Measurements from ENCODE around the gene OXCT1.

Gene OXCT1

DNA sequence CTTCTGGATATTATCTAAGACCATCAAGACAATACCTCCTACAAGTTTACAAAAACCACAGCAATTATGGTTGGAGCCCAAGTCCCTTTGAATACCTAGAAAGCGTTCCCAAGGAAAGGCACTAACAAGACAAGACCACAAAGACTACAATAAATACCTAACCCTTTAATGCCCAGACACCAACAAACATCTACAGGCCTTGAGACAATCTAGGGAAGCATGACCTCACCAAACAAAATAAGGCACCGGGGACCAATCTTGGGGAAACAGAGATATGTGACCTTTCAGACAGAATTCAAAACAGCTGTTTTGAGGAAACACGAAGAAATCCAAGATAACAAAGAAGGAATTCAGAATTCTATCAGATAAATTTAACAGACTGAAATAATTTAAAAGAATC lies 37.8 kb downstream of the OXCT1 start:
- 99% methylated on average over 2 of the region's 3 CpGs for WGBS
- Histone ChIP-seq H2BK15ac (ENCODE audit: low read depth, poor library complexity, severe bottlenecking) (no peak overlapping the region), H3K27ac (ENCODE audit: low read length, poor library complexity, severe bottlenecking) (no peak overlapping the region), H4K8ac (ENCODE audit: low read length) (no peak overlapping the region), H3K4ac (ENCODE audit: low read depth in 1 of 2, low read length in 2 of 2) (no peak overlapping the region), H3K27me3 (ENCODE audit: control insufficient read depth in 1 of 2, insufficient read depth in 1 of 2, low read length in 2 of 2) (no peaks in the 10 kb centered on the region), H3K36me3 (ENCODE audit: control insufficient read depth in 1 of 2, insufficient read depth in 2 of 2, low read depth in 1 of 2, low read length in 2 of 2) (peaks cover 0 to 37% of the 10 kb centered on the region in 2 experiments), H4K91ac (ENCODE audit: low read length) (no peak overlapping the region), H3K9ac (ENCODE audit: low read length) (no peak overlapping the region), H2BK5ac (ENCODE audit: low read depth, low read length, poor library complexity, severe bottlenecking) (no peak overlapping the region), H3K4me2 (ENCODE audit: low read length, poor library complexity, severe bottlenecking) (no peak overlapping the region), H3K4me1 (ENCODE audit: control insufficient read depth, insufficient read depth, low read depth, low read length) (peaks cover 2% of the 10 kb centered on the region), H2AK5ac (ENCODE audit: low read length, severe bottlenecking) (no peak overlapping the region), H3K18ac (ENCODE audit: low read depth in 1 of 2, low read length in 2 of 2) (no peak overlapping the region), H3K9me3 (ENCODE audit: control insufficient read depth, low read length) (no peaks in the 10 kb centered on the region), H3K79me1 (replicated peaks; ENCODE audit: low read length, poor library complexity, severe bottlenecking) (peaks cover 2% of the 10 kb centered on the region), H2BK120ac (ENCODE audit: low read depth, low read length) (no peak overlapping the region), H2BK12ac (ENCODE audit: low read length in 2 of 2) (no peak overlapping the region), H3K14ac (ENCODE audit: low read length in 2 of 2) (no peak overlapping the region), H2AFZ (ENCODE audit: low read depth, low read length) (no peak overlapping the region), H3K4me3 (ENCODE audit: insufficient read depth in 1 of 2, low read depth in 1 of 2, low read length in 2 of 2) (no peak overlapping the region), H3K23ac (ENCODE audit: low read length in 2 of 2) (no peak overlapping the region)
- no peak for DNase-seq

DNA sequence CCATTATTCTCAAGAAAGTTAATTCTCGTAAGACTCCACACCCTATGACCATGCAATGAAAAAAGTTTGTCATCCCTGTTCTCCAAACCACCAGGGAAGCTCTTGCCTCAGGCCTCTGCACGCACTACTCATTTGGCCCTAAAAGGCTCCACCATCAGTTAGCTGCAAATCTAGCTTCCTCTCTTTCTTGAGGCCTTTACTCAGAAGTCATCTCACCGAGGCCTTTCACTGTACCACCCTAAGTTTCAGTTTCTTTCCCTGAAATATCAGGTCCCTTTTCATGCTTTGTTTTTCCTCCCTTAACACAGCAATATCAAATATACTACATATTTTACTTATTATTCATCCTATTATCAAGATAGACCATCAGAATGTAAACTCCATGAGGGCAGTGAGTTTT lies 39.1 kb downstream of the OXCT1 start:
- no peak overlapping the region for H2AFZ ChIP-seq (ENCODE audit: low read depth, low read length)
- H3K4me1 ChIP-seq (ENCODE audit: control insufficient read depth, insufficient read depth, low read depth, low read length), result no peaks in the 10 kb centered on the region
- 95% methylated on average over 3 of the region's 3 CpGs for WGBS
- no peak overlapping the region for H3K9ac ChIP-seq (ENCODE audit: low read length)
- no peak overlapping the region for H2BK15ac ChIP-seq (ENCODE audit: low read depth, poor library complexity, severe bottlenecking)
- H3K18ac ChIP-seq (ENCODE audit: low read depth in 1 of 2, low read length in 2 of 2), result no peak overlapping the region
- no peak overlapping the region for H3K4me3 ChIP-seq (ENCODE audit: insufficient read depth in 1 of 2, low read depth in 1 of 2, low read length in 2 of 2)
- no peak overlapping the region for H4K91ac ChIP-seq (ENCODE audit: low read length)
- H3K4ac ChIP-seq (ENCODE audit: low read depth in 1 of 2, low read length in 2 of 2), result no peak overlapping the region
- no peaks in the 10 kb centered on the region for H3K27me3 ChIP-seq (ENCODE audit: control insufficient read depth in 1 of 2, insufficient read depth in 1 of 2, low read length in 2 of 2)
- H3K27ac ChIP-seq (ENCODE audit: low read length, poor library complexity, severe bottlenecking), result no peak overlapping the region
- peaks cover 0 to 45% of the 10 kb centered on the region in 2 experiments for H3K36me3 ChIP-seq (ENCODE audit: control insufficient read depth in 1 of 2, insufficient read depth in 2 of 2, low read depth in 1 of 2, low read length in 2 of 2)
- H3K4me2 ChIP-seq (ENCODE audit: low read length, poor library complexity, severe bottlenecking), result no peak overlapping the region
- H2BK120ac ChIP-seq (ENCODE audit: low read depth, low read length), result peak overlapping the region; percentile 34
- H3K79me1 ChIP-seq (replicated peaks; ENCODE audit: low read length, poor library complexity, severe bottlenecking), result no peaks in the 10 kb centered on the region
- no peak for DNase-seq
- H2AK5ac ChIP-seq (ENCODE audit: low read length, severe bottlenecking), result no peak overlapping the region
- H3K23ac ChIP-seq (ENCODE audit: low read length in 2 of 2), result no peak overlapping the region
- no peak overlapping the region for H3K14ac ChIP-seq (ENCODE audit: low read length in 2 of 2)
- no peaks in the 10 kb centered on the region for H3K9me3 ChIP-seq (ENCODE audit: control insufficient read depth, low read length)
- no peak overlapping the region for H2BK5ac ChIP-seq (ENCODE audit: low read depth, low read length, poor library complexity, severe bottlenecking)
- H4K8ac ChIP-seq (ENCODE audit: low read length), result no peak overlapping the region
- no peak overlapping the region for H2BK12ac ChIP-seq (ENCODE audit: low read length in 2 of 2)

DNA sequence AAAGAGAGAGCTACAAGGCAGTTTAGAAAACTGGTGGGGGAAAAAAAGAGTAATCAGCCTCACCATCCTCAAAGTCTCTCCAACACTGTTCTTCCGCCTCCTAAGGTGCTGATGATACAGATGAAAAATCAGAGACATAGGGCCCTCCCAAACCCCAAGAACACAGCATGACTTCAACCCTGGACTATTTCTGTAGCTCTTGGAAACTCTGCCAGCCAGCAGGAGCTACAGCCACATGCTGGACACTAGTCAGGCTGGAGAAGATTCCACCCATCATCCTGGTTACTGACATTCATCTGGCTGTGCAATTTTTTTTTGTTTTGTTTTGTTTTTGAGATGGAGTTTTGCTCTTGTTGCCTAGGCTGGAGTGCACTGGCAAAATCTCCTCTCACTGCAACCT lies 42.4 kb downstream of the OXCT1 start:
- H4K8ac ChIP-seq (ENCODE audit: low read length), result no peak overlapping the region
- H4K91ac ChIP-seq (ENCODE audit: low read length), result no peak overlapping the region
- H2BK12ac ChIP-seq (ENCODE audit: low read length in 2 of 2), result no peak overlapping the region
- H2BK120ac ChIP-seq (ENCODE audit: low read depth, low read length), result no peak overlapping the region
- 100% methylated on average over 1 of the region's 1 CpG for WGBS
- H3K79me1 ChIP-seq (replicated peaks; ENCODE audit: low read length, poor library complexity, severe bottlenecking), result no peaks in the 10 kb centered on the region
- no peak overlapping the region for H3K4me3 ChIP-seq (ENCODE audit: insufficient read depth in 1 of 2, low read depth in 1 of 2, low read length in 2 of 2)
- H3K4me2 ChIP-seq (ENCODE audit: low read length, poor library complexity, severe bottlenecking), result no peak overlapping the region
- no peak overlapping the region for H3K14ac ChIP-seq (ENCODE audit: low read length in 2 of 2)
- no peak overlapping the region for H3K4ac ChIP-seq (ENCODE audit: low read depth in 1 of 2, low read length in 2 of 2)
- H3K9ac ChIP-seq (ENCODE audit: low read length), result no peak overlapping the region
- no peak overlapping the region for H2BK15ac ChIP-seq (ENCODE audit: low read depth, poor library complexity, severe bottlenecking)
- H3K9me3 ChIP-seq (ENCODE audit: control insufficient read depth, low read length), result no peaks in the 10 kb centered on the region
- H2AK5ac ChIP-seq (ENCODE audit: low read length, severe bottlenecking), result no peak overlapping the region
- no peak overlapping the region for H3K27ac ChIP-seq (ENCODE audit: low read length, poor library complexity, severe bottlenecking)
- DNase-seq, result no peak
- H2BK5ac ChIP-seq (ENCODE audit: low read depth, low read length, poor library complexity, severe bottlenecking), result no peak overlapping the region
- no peak overlapping the region for H3K18ac ChIP-seq (ENCODE audit: low read depth in 1 of 2, low read length in 2 of 2)
- H3K4me1 ChIP-seq (ENCODE audit: control insufficient read depth, insufficient read depth, low read depth, low read length), result no peaks in the 10 kb centered on the region
- H3K27me3 ChIP-seq (ENCODE audit: control insufficient read depth in 1 of 2, insufficient read depth in 1 of 2, low read length in 2 of 2), result no peaks in the 10 kb centered on the region
- H3K23ac ChIP-seq (ENCODE audit: low read length in 2 of 2), result no peak overlapping the region
- no peak overlapping the region for H2AFZ ChIP-seq (ENCODE audit: low read depth, low read length)
- peaks cover 0 to 40% of the 10 kb centered on the region in 2 experiments for H3K36me3 ChIP-seq (ENCODE audit: control insufficient read depth in 1 of 2, insufficient read depth in 2 of 2, low read depth in 1 of 2, low read length in 2 of 2)

DNA sequence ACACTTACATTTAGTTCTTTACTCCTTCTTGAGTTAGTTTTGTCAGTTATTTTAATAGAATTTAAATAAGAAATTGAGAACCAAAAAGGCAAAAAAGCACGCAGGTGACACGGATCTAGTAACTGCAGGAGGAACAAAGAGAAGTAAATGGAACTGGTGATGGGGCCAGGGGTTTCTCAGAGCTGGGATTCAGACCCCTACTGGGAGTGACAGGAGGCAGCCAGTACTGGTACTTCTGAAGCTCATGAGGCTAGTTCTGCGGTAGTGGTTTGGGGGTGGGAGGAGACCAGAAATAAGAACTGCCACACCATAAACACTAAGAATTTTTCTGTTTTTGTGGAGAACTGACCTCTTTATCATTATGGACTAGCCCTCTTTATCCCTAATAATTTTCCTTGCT lies 48.2 kb downstream of the OXCT1 start:
- 79% methylated on average over 2 of the region's 3 CpGs for WGBS
- no peak overlapping the region for H2BK12ac ChIP-seq (ENCODE audit: low read length in 2 of 2)

More for the DNA sequence above, 48.2 kb downstream of the OXCT1 start:
- H3K18ac ChIP-seq (ENCODE audit: low read depth in 1 of 2, low read length in 2 of 2), result no peak overlapping the region
- H2AFZ ChIP-seq (ENCODE audit: low read depth, low read length), result no peak overlapping the region
- no peak overlapping the region for H2BK15ac ChIP-seq (ENCODE audit: low read depth, poor library complexity, severe bottlenecking)
- no peaks in the 10 kb centered on the region for H3K27me3 ChIP-seq (ENCODE audit: control insufficient read depth in 1 of 2, insufficient read depth in 1 of 2, low read length in 2 of 2)
- H2BK120ac ChIP-seq (ENCODE audit: low read depth, low read length), result no peak overlapping the region
- no peak overlapping the region for H3K27ac ChIP-seq (ENCODE audit: low read length, poor library complexity, severe bottlenecking)
- no peaks in the 10 kb centered on the region for H3K4me1 ChIP-seq (ENCODE audit: control insufficient read depth, insufficient read depth, low read depth, low read length)
- H3K23ac ChIP-seq (ENCODE audit: low read length in 2 of 2), result no peak overlapping the region
- no peak overlapping the region for H2AK5ac ChIP-seq (ENCODE audit: low read length, severe bottlenecking)
- no peak overlapping the region for H3K14ac ChIP-seq (ENCODE audit: low read length in 2 of 2)
- no peaks in the 10 kb centered on the region for H3K79me1 ChIP-seq (replicated peaks; ENCODE audit: low read length, poor library complexity, severe bottlenecking)
- H2BK5ac ChIP-seq (ENCODE audit: low read depth, low read length, poor library complexity, severe bottlenecking), result no peak overlapping the region
- H4K8ac ChIP-seq (ENCODE audit: low read length), result no peak overlapping the region
- H3K4me3 ChIP-seq (ENCODE audit: insufficient read depth in 1 of 2, low read depth in 1 of 2, low read length in 2 of 2), result no peak overlapping the region
- H3K4ac ChIP-seq (ENCODE audit: low read depth in 1 of 2, low read length in 2 of 2), result no peak overlapping the region
- H3K9ac ChIP-seq (ENCODE audit: low read length), result no peak overlapping the region
- no peak overlapping the region for H4K91ac ChIP-seq (ENCODE audit: low read length)
- peaks cover 0 to 12% of the 10 kb centered on the region in 2 experiments for H3K36me3 ChIP-seq (ENCODE audit: control insufficient read depth in 1 of 2, insufficient read depth in 2 of 2, low read depth in 1 of 2, low read length in 2 of 2)
- H3K4me2 ChIP-seq (ENCODE audit: low read length, poor library complexity, severe bottlenecking), result no peak overlapping the region
- H3K9me3 ChIP-seq (ENCODE audit: control insufficient read depth, low read length), result no peaks in the 10 kb centered on the region
- DNase-seq, result no peak

All from mesenchymal stem cell (in vitro differentiated cells and primary cell).